ENCODE measurements around the gene BARD1. TPM values are rescaled to one million over a fixed set of nuclear protein-coding genes. Genes with fewer than 3 reads are reported as not detected.

Gene BARD1
- 30.1 and 53.9 TPM in 2 replicates for total RNA-seq

DNA sequence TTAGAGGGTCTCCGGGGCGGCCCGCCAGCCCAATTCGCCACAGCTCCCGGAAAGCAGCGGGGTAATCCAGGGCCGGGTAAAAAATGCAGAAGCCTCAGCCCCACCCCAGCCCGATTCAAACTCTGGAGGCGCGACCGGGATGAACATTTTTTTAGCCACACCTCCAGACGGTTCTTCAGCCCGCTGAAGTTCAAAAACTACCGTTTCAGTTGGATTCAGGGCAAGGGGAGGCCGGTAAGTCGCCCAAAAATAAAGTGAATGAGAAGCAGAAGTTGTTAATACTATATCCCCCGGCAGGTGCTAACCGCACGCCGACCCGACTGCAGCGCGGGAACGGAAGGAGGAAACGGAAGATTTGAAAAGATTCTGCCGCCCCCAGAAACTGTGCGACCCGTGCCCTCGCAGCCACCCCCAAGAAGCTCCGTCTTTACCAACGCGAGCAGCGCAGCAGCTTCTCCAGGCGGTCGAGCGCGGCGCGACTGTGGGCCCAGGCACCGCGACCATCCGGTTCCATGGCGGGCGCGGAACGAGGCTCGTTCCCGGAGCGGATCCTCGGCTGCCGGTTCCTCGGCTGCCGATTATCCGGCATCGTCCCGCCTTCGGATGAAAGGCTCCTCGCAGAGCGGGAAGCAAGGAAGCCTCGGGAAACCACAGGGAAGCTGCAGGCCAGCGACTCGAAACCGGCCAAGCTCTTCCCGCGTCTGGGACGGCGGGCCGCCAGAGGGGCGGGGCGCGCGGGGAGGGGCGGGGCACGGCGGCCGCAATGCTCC is at the start of gene BARD1:
BARD1 (minus strand) TSS at position 703 of the 770 bp plus-strand sequence; CDS start at position 589, 114 bp downstream.

Small RNAs within 50 kb of the gene (small RNA-seq; reads per million reads assigned to genes)
- 2.3 reads per million, percentile 51 among the genes with 10 or more reads in this experiment for gene SNORA70I

All from hair follicle dermal papilla cell (primary cell).